ENCODE data around the gene IL17A. TPM values are rescaled to one million over a fixed set of nuclear protein-coding genes. Genes with fewer than 3 reads are reported as not detected.

The IL17A gene
- total RNA-seq, 4 donors from 2014 or later, result not detected

DNA sequence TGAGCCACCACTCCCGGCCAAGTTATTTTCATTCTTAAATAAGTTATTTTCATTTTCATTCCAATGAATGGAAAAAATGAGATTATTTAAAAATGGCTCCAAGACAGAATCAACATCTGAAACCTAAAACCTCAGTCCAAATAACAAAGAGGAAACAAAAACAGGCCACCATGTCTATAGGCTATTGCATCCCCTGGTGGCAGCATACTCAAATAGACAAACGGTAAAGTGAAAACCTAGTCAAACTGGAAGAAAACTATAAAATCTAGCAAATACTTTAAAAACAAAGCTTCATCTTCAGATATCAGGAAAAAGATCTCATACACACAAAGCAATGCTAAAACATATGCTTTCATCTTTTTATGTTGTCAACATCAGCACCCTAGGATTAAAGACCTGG, 20.9 kb downstream of the IL17A start:
- TF ChIP-seq, protein P1, sequence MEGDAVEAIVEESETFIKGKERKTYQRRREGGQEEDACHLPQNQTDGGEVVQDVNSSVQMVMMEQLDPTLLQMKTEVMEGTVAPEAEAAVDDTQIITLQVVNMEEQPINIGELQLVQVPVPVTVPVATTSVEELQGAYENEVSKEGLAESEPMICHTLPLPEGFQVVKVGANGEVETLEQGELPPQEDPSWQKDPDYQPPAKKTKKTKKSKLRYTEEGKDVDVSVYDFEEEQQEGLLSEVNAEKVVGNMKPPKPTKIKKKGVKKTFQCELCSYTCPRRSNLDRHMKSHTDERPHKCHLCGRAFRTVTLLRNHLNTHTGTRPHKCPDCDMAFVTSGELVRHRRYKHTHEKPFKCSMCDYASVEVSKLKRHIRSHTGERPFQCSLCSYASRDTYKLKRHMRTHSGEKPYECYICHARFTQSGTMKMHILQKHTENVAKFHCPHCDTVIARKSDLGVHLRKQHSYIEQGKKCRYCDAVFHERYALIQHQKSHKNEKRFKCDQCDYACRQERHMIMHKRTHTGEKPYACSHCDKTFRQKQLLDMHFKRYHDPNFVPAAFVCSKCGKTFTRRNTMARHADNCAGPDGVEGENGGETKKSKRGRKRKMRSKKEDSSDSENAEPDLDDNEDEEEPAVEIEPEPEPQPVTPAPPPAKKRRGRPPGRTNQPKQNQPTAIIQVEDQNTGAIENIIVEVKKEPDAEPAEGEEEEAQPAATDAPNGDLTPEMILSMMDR (IDR thresholded peaks at IDR 0.05; ENCODE audit: low read depth), result no peak

DNA sequence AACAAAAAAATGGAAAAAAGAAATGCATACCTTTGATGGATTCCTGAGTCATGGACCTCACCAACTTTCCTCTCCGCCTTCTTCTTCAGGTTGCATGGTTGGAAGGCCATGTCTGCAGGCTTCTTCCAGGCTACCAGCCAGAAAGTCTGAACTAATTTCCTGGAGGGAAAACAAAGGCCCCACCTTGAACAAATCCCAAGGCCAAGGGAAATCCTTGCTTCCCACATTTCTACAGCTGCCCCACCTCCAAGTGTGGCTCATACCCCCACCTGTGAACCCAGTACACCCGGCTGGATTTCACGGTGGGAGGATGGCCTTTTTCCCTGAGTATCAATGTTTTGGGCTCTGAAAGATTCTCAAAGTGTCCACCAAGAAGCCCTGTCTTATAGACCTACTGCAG, 22.4 kb downstream of the IL17A start:
- TF ChIP-seq, protein P1 (IDR thresholded peaks at IDR 0.05; ENCODE audit: low read depth), result no peak

DNA sequence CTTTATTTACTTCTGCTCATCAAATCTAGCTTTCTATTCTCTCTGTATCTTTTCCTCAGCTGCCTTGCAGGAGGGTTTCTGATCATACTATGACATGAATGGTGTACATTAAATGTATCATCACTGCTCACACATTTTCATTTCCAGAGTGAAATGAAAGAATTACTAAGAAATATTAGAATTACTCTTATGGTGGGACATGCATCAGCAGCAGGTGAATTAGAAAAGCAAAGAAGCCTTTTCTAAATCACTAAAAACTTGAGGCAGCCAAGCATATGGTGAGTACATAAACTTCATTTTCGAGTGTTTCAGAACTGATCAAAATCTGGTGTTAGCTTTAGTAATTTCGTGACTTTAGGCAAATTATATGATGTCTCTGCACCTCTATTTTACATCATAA, 23.6 kb downstream of the IL17A start:
- TF ChIP-seq, protein P1 (IDR thresholded peaks at IDR 0.05; ENCODE audit: low read depth), result no peak

DNA sequence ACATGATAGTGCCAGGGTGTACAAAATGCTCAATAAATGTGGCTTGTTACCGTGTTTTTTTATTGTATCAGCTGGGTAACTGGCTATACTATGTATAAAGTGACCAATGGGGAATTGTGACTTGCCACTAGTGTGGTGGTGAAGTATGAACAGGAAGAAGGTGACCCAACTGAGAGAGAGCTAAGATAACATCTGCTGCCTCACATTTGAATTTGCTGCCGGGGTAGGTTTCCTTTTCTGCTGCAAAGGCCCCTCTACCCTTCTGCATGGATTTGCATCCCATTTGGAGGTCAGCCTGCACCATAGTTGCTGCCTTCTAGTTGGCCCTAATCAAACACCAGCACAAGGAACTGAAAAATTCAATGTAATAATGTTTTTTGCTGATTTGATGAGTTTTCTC, 24.1 kb downstream of the IL17A start:
- TF ChIP-seq, protein P1 (IDR thresholded peaks at IDR 0.05; ENCODE audit: low read depth), result no peak

DNA sequence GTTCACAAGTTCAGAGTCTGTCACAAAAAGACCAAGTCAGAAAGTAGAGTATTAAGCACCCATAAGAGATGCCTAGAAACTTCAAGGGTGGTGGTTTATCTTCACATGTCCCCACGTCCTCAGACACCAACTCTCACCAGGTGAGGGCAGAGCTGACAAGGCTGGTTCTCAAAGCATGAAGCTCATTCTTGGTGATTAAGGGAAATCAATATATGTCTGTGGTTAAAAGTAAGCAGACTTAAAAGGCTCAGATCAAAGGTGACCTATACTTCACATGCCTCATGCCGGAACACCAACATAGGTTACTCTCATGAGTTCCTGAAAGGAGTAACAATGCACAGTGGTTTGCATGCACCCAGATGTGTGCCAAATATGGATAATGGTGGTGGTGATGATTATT, 27.0 kb downstream of the IL17A start:
- TF ChIP-seq, protein P1 (IDR thresholded peaks at IDR 0.05; ENCODE audit: low read depth), result no peak

DNA sequence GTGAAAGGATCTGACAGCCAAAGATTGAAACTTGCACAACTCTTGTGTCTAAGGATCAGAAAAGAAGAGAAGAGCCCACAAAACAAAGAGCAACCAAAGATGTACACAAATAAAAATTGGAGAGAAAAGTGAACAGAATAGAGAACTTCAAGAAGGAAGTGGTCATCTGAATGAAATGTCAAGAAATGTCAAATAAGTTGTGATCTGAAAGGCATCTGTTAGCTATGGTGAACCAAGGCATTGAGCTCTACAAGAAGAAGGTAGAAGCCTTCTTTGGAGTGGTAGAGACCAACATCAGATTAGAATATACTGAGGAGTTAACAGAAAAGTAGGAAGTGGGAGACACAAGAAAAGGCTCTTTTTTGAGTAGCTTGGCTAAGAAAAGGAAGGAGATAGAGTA, 29.6 kb downstream of the IL17A start:
- TF ChIP-seq, protein P1 (IDR thresholded peaks at IDR 0.05; ENCODE audit: low read depth), result no peak

DNA sequence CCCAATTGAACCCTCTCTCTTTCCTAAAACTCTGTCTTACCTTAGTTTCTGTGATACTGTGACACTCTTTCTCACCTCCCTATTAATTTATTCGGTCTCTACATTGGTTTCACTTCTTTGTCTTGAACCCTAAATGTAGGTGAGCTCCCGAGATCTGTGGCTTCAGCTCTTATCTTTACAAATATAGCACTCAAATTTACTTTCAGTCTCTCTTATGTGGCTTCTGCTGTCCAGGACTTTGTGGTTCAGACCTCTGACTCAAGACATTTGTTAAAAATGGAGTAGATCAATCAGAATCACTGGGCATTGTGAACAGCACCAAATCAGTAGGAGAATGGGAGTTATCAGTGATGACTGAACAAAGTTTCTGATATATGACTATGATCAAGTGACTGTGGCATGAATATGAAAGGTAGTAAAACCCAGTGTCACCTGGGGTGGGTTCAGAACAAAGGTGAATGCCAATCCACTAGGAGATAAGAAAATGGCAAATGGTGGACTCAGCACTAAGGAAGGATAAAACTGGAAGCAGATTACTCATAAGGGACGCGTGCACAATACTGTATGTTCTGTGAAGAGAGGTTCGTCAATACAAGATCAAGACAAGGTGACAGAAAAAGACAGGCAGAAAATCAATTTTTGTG, 30.9 kb downstream of the IL17A start:
- TF ChIP-seq, protein P1 (IDR thresholded peaks at IDR 0.05; ENCODE audit: low read depth), result no peak

Measured in subcutaneous adipose tissue (tissue), 4 donors.